ENCODE measurements around the gene PHF13.

PHF13 gene

GRCh38 chr1:6621429-6622391, 8.2 kb downstream of the PHF13 start:
- H3K4me3 ChIP-seq (ENCODE audit: severe bottlenecking) = no peak overlapping the region
- H3K36me3 ChIP-seq (ENCODE audit: low read depth) = peaks cover 59% of the 10 kb centered on the region
- DNase-seq (ENCODE audit: low spot score) (no peak), ATAC-seq (ENCODE audit: low read depth) (no peak)
- TF ChIP-seq, protein P1, sequence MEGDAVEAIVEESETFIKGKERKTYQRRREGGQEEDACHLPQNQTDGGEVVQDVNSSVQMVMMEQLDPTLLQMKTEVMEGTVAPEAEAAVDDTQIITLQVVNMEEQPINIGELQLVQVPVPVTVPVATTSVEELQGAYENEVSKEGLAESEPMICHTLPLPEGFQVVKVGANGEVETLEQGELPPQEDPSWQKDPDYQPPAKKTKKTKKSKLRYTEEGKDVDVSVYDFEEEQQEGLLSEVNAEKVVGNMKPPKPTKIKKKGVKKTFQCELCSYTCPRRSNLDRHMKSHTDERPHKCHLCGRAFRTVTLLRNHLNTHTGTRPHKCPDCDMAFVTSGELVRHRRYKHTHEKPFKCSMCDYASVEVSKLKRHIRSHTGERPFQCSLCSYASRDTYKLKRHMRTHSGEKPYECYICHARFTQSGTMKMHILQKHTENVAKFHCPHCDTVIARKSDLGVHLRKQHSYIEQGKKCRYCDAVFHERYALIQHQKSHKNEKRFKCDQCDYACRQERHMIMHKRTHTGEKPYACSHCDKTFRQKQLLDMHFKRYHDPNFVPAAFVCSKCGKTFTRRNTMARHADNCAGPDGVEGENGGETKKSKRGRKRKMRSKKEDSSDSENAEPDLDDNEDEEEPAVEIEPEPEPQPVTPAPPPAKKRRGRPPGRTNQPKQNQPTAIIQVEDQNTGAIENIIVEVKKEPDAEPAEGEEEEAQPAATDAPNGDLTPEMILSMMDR (IDR thresholded peaks at IDR 0.05; ENCODE audit: poor library complexity, severe bottlenecking) = no peak
- no peaks in the 10 kb centered on the region for H3K27me3 ChIP-seq (ENCODE audit: insufficient read depth, poor library complexity, severe bottlenecking)
- no peaks in the 10 kb centered on the region for H3K4me1 ChIP-seq (ENCODE audit: insufficient read depth, poor library complexity, severe bottlenecking)
- no peaks in the 10 kb centered on the region for H3K9me3 ChIP-seq (ENCODE audit: severe bottlenecking)
- no peak overlapping the region for H3K27ac ChIP-seq (ENCODE audit: poor library complexity, severe bottlenecking)

DNA sequence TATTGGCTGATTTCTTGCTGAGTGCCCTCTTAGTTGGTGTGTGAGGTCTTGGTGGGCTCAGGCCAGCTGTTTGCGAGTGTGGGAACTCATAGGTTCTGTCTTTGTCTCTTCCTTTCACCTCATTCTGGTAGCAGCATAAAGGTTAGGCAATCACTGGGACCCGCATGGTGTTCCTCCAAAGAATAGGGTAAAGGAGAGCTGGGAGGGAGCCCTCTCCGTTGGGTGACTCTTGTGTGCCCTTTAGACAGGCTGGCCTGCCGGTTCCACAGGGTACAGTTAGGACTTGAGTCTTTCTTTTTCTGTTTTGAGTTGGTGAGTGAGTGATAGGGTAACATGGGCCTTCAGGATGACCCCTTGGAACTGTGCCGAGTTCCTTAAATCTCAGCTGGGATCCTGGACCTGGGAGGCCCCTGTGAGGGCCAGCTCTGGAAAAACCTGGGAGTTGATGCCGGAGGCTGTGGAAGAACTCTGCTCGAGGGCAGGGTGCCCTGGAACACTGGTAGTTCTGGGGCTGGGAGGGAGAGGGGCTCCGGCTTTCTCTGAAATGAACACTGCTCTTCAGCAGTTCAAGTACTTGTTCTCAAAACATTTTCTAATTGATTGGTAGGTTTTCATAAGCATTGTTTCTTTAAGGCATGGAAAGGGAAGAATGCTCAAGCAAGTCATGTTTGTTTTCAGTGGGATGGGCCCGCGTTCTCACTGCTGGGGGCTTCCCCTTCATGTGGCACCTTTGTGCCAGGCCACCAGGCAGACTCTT, 9.0 kb downstream of the PHF13 start:
- ATAC-seq (ENCODE audit: low read depth) (no peak), DNase-seq (ENCODE audit: low spot score) (no peak)
- H3K4me3 ChIP-seq (ENCODE audit: severe bottlenecking) = no peak overlapping the region
- H3K4me1 ChIP-seq (ENCODE audit: insufficient read depth, poor library complexity, severe bottlenecking) = no peaks in the 10 kb centered on the region
- TF ChIP-seq, protein P1 (IDR thresholded peaks at IDR 0.05; ENCODE audit: poor library complexity, severe bottlenecking) = no peak
- H3K9me3 ChIP-seq (ENCODE audit: severe bottlenecking) = no peaks in the 10 kb centered on the region
- peaks cover 59% of the 10 kb centered on the region for H3K36me3 ChIP-seq (ENCODE audit: low read depth)
- H3K27ac ChIP-seq (ENCODE audit: poor library complexity, severe bottlenecking) = no peak overlapping the region
- no peaks in the 10 kb centered on the region for H3K27me3 ChIP-seq (ENCODE audit: insufficient read depth, poor library complexity, severe bottlenecking)

- H3K27ac ChIP-seq (ENCODE audit: poor library complexity, severe bottlenecking) = no peak overlapping the region
- ATAC-seq (ENCODE audit: low read depth) = no peak
- peaks cover 67% of the 10 kb centered on the region for H3K36me3 ChIP-seq (ENCODE audit: low read depth)
Measured at GRCh38 chr1:6623269-6623965, 9.9 kb downstream of the PHF13 start.

DNA sequence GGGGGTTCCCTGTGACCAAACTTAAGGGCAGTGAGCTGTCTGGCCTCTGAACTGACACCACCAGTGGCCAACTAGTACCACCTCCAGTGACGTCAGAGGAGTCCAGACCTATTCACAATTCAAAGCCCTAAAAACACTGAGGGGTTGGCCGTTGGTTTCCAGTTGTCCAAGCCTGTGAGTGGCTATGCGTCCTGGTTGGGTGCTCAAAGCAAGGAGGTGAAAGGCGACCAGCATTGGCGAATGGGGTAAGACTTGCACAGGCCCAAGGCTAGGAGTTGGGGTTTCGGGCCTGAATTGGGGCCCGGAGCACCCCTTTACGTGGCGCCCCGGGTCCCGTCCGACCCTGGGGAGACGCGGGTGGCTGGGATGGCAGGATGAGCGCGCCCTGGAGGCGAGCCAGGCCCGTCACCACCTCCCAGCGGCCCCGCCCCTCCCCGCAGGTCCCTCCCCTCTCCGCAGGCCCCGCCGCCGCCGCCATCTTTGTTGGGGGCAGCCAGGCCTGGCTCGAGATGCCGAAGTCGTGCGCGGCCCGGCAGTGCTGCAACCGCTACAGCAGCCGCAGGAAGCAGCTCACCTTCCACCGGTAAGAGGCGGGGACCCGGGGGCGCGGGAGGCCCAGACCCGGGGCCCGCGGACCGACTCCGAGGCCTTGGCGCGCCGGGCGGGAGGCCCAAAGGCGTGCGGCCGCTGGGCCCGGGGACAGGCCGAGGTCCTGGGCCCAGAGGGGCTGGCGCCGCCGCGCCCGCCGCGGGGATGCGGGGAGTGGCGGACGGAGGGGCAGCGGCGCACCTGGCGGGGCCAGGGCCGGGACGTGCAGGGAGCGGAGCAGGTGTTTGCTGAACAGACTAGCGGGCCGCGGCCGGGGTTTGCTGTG, 11.4 kb downstream of the PHF13 start, which contains the start of gene THAP3:
THAP3 (plus strand) TSS at position 159 of the 874 bp plus-strand sequence; CDS start at position 510, 351 bp downstream.
- DNase-seq (ENCODE audit: low spot score) = peak; percentile 89
- Histone ChIP-seq H3K4me3 (ENCODE audit: severe bottlenecking) (peak within 1 kb of the TSS; percentile 83), H3K27me3 (ENCODE audit: insufficient read depth, poor library complexity, severe bottlenecking) (no peaks in the 10 kb centered on the region), H3K9me3 (ENCODE audit: severe bottlenecking) (no peaks in the 10 kb centered on the region), H3K4me1 (ENCODE audit: insufficient read depth, poor library complexity, severe bottlenecking) (no peaks in the 10 kb centered on the region), H3K36me3 (ENCODE audit: low read depth) (peaks cover 74% of the 10 kb centered on the region), H3K27ac (ENCODE audit: poor library complexity, severe bottlenecking) (peak within 1 kb of the TSS; percentile 52)
- TF ChIP-seq, protein P1 (IDR thresholded peaks at IDR 0.05; ENCODE audit: poor library complexity, severe bottlenecking) = peak; percentile 19
- ATAC-seq (ENCODE audit: low read depth) = peak; percentile 85

More at GRCh38 chr1:6623269-6623965, 9.9 kb downstream of the PHF13 start:
- DNase-seq (ENCODE audit: low spot score) = no peak
- no peak overlapping the region for H3K4me3 ChIP-seq (ENCODE audit: severe bottlenecking)
- H3K4me1 ChIP-seq (ENCODE audit: insufficient read depth, poor library complexity, severe bottlenecking) = no peaks in the 10 kb centered on the region
- H3K27me3 ChIP-seq (ENCODE audit: insufficient read depth, poor library complexity, severe bottlenecking) = no peaks in the 10 kb centered on the region
- TF ChIP-seq, protein P1 (IDR thresholded peaks at IDR 0.05; ENCODE audit: poor library complexity, severe bottlenecking) = no peak
- no peaks in the 10 kb centered on the region for H3K9me3 ChIP-seq (ENCODE audit: severe bottlenecking)

All from RWPE2 (cell line).